Vagina (tissue), 2 donors: ENCODE results near the gene CNOT4.

Experiments
- CTCF ChIP-seq, 3 experiments: fragments of 450-650 bp in 2 of 3; fragments of 200-600 bp in 1 of 3; sonication (generic) in 1 of 3; IDR thresholded peaks; one replicate each; pipeline ENCODE4 v1.5.1; 2017 to 2019; ENCODE audit warnings: antibody characterized with exemption in 3 of 3, mild to moderate bottlenecking in 2 of 3, moderate library complexity in 2 of 3
- POLR2AphosphoS5 ChIP-seq, 2 donors: sonication (generic); formaldehyde crosslinking; IDR thresholded peaks; one replicate each; pipeline ENCODE4 v1.9.0; 2017; ENCODE audit warnings: antibody characterized with exemption in 2 of 2, mild to moderate bottlenecking in 2 of 2, low read depth in 1 of 2; ENCODE audit not compliant: insufficient read depth in 1 of 2

DNA sequence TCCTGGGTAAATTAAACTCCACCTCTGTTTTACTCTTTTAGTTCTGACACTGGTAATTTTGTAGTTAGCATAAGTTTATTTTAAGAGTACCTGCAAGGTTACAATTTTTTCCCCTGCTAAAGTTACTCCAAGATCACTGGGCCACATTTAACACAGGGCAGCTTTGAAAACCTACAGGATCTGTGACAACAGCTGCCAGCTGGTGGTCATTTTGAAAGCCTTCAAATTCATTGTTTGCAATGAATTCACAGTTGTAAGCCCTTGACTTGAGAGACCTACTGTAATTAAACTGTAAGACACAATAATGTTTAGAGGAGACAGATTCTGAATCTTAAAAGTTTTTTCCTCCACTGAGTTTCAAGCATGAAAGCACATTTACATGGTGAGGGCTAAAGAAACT lies 129.6 kb downstream of the CNOT4 start:
- TF ChIP-seq CTCF (IDR thresholded peaks at IDR 0.05) (no peak), POLR2AphosphoS5 (IDR thresholded peaks at IDR 0.05; ENCODE audit: insufficient read depth in 1 of 2, low read depth in 1 of 2) (no peak)
